ENCODE data around the gene MBNL1. TPM values are rescaled to one million over a fixed set of nuclear protein-coding genes. Genes with fewer than 3 reads are reported as not detected.
"Not testable (repeated sequence)": the region's sequence is repeated elsewhere in the genome, so short reads cannot be mapped to it uniquely, and the experiment has no call there.

Gene MBNL1
- total RNA-seq, 4 donors from 2014 or later = 152 to 286 (median 228) TPM

- intact Hi-C loops (cut with DNase I; ENCODE audit: low total_unique reads) = no loop called here
- no peak for DNase-seq (ENCODE audit: low spot score in 2 of 2)
- TF ChIP-seq POLR2A (IDR thresholded peaks at IDR 0.05) = no peak
- TF ChIP-seq CTCF (IDR thresholded peaks at IDR 0.05) = no peak
- no peak overlapping the region for H3K4me3 ChIP-seq (ENCODE audit: low read depth, poor library complexity, severe bottlenecking)
- 84 to 91% methylated on average over 1 of the region's 1 CpG for WGBS, 2 donors
Measured at GRCh38 chr3:152360966-152361365, 92.2 kb downstream of the MBNL1 start.

- intact Hi-C loops (cut with DNase I; ENCODE audit: low total_unique reads) = no loop called here
- WGBS, 2 donors = 95 to 96% methylated on average over 5 of the region's 5 CpGs
- no peak overlapping the region for H3K4me3 ChIP-seq (ENCODE audit: low read depth, poor library complexity, severe bottlenecking)
- no peak for TF ChIP-seq CTCF (IDR thresholded peaks at IDR 0.05)
- TF ChIP-seq POLR2A (IDR thresholded peaks at IDR 0.05) = no peak
- no peak for DNase-seq (ENCODE audit: low spot score in 2 of 2)
Measured at GRCh38 chr3:152362086-152362485, 93.4 kb downstream of the MBNL1 start.

- TF ChIP-seq CTCF (IDR thresholded peaks at IDR 0.05) = no peak
- no peak for TF ChIP-seq POLR2A (IDR thresholded peaks at IDR 0.05)
- intact Hi-C loops (cut with DNase I; ENCODE audit: low total_unique reads) = no loop called here
- DNase-seq (ENCODE audit: low spot score in 2 of 2) = no peak
- H3K4me3 ChIP-seq (ENCODE audit: low read depth, poor library complexity, severe bottlenecking) = no peak overlapping the region
Measured at GRCh38 chr3:152364237-152364636, 95.5 kb downstream of the MBNL1 start.

- WGBS, 2 donors = 65 to 72% methylated on average over 2 of the region's 2 CpGs
- no peak overlapping the region for H3K4me3 ChIP-seq (ENCODE audit: low read depth, poor library complexity, severe bottlenecking)
- intact Hi-C loops (cut with DNase I; ENCODE audit: low total_unique reads) = no loop called here
- TF ChIP-seq POLR2A (IDR thresholded peaks at IDR 0.05) = no peak
- TF ChIP-seq CTCF (IDR thresholded peaks at IDR 0.05) = no peak
- DNase-seq (ENCODE audit: low spot score in 2 of 2) = no peak
Measured at GRCh38 chr3:152365126-152365525, 96.4 kb downstream of the MBNL1 start.

GRCh38 chr3:152365766-152366593 lies 97.3 kb downstream of the MBNL1 start:
- no peak overlapping the region for H3K4me3 ChIP-seq (ENCODE audit: low read depth, poor library complexity, severe bottlenecking)
- TF ChIP-seq CTCF (IDR thresholded peaks at IDR 0.05) = no peak
- TF ChIP-seq POLR2A (IDR thresholded peaks at IDR 0.05) = no peak
- 42 to 43% methylated on average over 4 of the region's 4 CpGs for WGBS, 2 donors
- no peak for DNase-seq (ENCODE audit: low spot score in 2 of 2)
- intact Hi-C loops (cut with DNase I; ENCODE audit: low total_unique reads) = no loop called here

GRCh38 chr3:152367192-152367591 lies 98.5 kb downstream of the MBNL1 start:
- DNase-seq (ENCODE audit: low spot score in 2 of 2); intact Hi-C loops (cut with DNase I; ENCODE audit: low total_unique reads); H3K4me3 ChIP-seq (ENCODE audit: low read depth, poor library complexity, severe bottlenecking): not testable (repeated sequence)
- WGBS, 2 donors = 69 to 92% methylated on average over 2 of the region's 2 CpGs

GRCh38 chr3:152372633-152373032 lies 103.9 kb downstream of the MBNL1 start:
- WGBS, 2 donors = 95 to 96% methylated on average over 6 of the region's 6 CpGs

More at GRCh38 chr3:152372633-152373032, 103.9 kb downstream of the MBNL1 start:
- H3K4me3 ChIP-seq (ENCODE audit: low read depth, poor library complexity, severe bottlenecking); intact Hi-C loops (cut with DNase I; ENCODE audit: low total_unique reads); DNase-seq (ENCODE audit: low spot score in 2 of 2): not testable (repeated sequence)
